ENCODE measurements around the gene XYLT2. TPM values are rescaled to one million over a fixed set of nuclear protein-coding genes. Genes with fewer than 3 reads are reported as not detected.

Gene XYLT2
- total and polyA plus RNA-seq, 9 of the 15 experiments (the other 6 are each of a cell fraction or from before 2014, with no cell fraction given) = 0.63 to 9.1 (median 4.3) TPM

- TF ChIP-seq CREB3 (tag; conservative IDR thresholded peaks at IDR 0.05; ENCODE audit: low read depth) (0 out of 2 replicates have a peak, but pooled peaks have one; percentile 58), EP300 (IDR thresholded peaks at IDR 0.05; ENCODE audit: low read length) (peak; percentile 16; the same call in 1 of the 2 replicates), ARID3B (CRISPR knock-in tag; IDR thresholded peaks at IDR 0.05; ENCODE audit: borderline replicate concordance) (no peak), MTA1 (IDR thresholded peaks at IDR 0.05; ENCODE audit: borderline replicate concordance) (peak; percentile 40; the same call in 1 of the 2 replicates), YBX1 (IDR thresholded peaks at IDR 0.05) (no peak), CBX3 (IDR thresholded peaks at IDR 0.05; ENCODE audit: borderline replicate concordance in 1 of 2, low read length in 2 of 2) (peak in 1 of 2 experiments; percentile 85; a peak in 2 of 3 replicates), CXXC5 (CRISPR knock-in tag; IDR thresholded peaks at IDR 0.05) (peak; percentile 90), ZNF431 (CRISPR knock-in tag; IDR thresholded peaks at IDR 0.05) (0 out of 2 replicates have a peak, but pooled peaks have one; percentile 54), RCOR1 (IDR thresholded peaks at IDR 0.05; ENCODE audit: borderline replicate concordance in 1 of 2, low read depth in 2 of 2, low read length in 2 of 2) (peak in 1 of 2 experiments; percentile 64; a peak in 1 of 4 replicates), CBFA2T3 (IDR thresholded peaks at IDR 0.05) (peak; percentile 36), ESRRA (IDR thresholded peaks at IDR 0.05; ENCODE audit: borderline replicate concordance, low read depth) (peak; percentile 83), MEF2A (IDR thresholded peaks at IDR 0.05; ENCODE audit: control insufficient read depth, low read depth, low read length) (0 out of 2 replicates have a peak, but pooled peaks have one; percentile 4), CHD2 (IDR thresholded peaks at IDR 0.05; ENCODE audit: low read depth, low read length) (peak; percentile 17; the same call in 1 of the 2 replicates), HMGXB4 (CRISPR knock-in tag; IDR thresholded peaks at IDR 0.05) (peak; percentile 99), ZFP91 (CRISPR knock-in tag; IDR thresholded peaks at IDR 0.05) (peak; percentile 74), NRF1 (conservative IDR thresholded peaks at IDR 0.05 in 1 of 2, IDR thresholded peaks at IDR 0.05 in 1 of 2) (peak; percentile 37 to 56; a peak in 2 of 4 replicates), SMAD1 (IDR thresholded peaks at IDR 0.05; ENCODE audit: low read depth, low read length, partially characterized antibody) (peak; percentile 16), NKRF (IDR thresholded peaks at IDR 0.05; ENCODE audit: borderline replicate concordance) (peak; percentile 84), RBM25 (IDR thresholded peaks at IDR 0.05; ENCODE audit: low read depth, low read length, severe bottlenecking) (peak; percentile 57)
These were observed 51.4 kb downstream of the XYLT2 start, which contains the start of gene LRRC59 (continued) for GRCh38 chr17:50397111-50397918.

All from K562 (cell line).